HG03378 (cell line): ENCODE results near the gene SETBP1.

ENCODE experiments used
- ATAC-seq: cut with Tn5 transposase; IDR thresholded peaks from one replicate; pipeline ENCODE4 v1.9.1; 2021; ENCODE audit warnings: mild to moderate bottlenecking, moderate library complexity; ENCODE audit not compliant: unreplicated experiment

Gene SETBP1

GRCh38 chr18:45006934-45007333, 326.2 kb downstream of the SETBP1 start:
- no peak for ATAC-seq

DNA sequence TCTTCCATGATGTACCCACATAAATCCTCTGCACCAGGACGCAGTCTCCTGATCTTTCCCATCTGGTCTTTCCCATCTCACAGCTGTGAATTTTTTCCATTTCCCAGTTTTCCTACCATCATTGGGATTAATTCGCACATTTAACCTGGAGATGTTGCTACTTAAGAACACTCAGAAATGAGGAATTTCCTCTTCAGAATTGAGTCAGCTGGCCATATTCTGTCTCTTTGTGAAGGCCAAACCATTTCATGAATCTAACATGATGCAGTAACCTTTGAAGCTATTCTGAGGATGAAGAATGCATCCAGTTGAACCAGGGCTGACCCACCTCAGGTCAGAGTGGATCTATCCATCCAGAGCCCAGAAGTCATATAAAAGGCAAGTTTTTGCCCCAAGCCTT, 326.8 kb downstream of the SETBP1 start:
- no peak for ATAC-seq

DNA sequence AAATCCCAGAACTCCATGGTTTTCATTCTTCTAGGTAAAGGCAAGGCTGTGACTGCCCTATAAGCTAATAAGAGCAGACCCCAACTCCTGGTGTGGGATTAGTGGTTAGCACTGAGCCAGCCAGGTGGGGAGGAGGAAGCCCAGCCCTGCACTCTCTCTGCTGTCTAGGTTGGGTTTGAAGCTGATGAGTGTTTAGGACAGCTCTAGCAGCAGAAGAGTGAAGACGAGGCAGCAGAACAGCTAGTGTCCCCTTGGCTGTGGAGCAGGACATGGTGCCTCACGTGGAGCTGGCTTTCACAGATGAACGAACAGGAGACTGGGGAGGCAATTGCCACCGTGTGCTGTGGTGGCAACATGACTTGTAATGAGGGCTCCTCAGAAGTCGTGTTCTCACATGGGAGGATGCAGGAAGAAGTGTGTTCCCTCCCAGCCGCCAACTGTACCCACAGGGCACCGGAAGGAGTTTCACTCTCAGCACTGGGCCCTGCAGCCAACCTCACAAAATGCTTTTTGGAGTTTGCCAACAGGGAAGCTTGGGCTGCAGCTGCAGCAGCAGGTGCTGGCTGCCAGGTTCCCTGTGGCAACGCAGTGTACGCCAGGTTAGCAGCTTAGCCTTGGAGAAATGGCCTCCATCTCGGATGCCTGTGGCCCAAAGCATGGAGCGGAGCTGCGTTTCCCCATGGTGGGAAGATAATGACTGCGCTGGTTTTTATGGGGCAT, 328.2 kb downstream of the SETBP1 start:
- ATAC-seq, result no peak

DNA sequence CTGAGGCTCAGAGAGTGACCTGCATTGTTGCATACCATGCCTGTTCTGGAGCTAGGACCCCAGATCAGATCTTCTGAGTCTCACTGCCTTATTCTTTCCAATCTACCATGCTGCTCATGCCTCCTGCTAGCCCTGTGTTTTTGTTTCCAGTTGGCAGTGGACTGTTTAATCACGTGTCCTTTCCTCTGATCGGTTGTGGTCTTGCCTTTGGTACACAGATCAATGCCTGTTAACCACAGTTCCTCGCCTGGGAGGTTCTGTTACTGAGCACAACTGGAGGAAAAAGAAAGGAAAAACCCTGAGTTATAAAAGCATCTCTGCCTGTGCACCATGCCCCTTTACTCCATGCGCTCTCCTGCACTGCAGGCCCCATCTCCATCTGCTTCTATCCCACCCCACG, 329.1 kb downstream of the SETBP1 start:
- no peak for ATAC-seq

DNA sequence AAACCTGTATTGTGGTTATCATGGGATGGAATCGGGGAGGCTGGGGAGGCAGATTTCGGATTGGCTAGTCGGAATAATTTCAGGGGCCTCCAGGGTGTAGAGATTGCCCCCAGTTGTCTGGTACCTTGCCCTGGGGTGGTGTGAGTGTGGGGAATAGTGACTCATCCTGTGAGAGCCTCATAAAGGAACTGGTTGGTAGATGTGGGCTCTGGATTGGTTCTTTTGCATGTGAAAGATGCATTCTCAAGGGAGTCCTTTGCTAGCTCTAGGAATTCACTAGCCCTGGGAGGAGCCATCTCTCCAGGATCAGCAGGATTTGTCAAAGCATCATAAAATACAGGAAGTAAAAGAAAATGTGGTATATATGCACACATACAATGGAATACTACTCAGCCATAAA, 331.6 kb downstream of the SETBP1 start:
- no peak for ATAC-seq

DNA sequence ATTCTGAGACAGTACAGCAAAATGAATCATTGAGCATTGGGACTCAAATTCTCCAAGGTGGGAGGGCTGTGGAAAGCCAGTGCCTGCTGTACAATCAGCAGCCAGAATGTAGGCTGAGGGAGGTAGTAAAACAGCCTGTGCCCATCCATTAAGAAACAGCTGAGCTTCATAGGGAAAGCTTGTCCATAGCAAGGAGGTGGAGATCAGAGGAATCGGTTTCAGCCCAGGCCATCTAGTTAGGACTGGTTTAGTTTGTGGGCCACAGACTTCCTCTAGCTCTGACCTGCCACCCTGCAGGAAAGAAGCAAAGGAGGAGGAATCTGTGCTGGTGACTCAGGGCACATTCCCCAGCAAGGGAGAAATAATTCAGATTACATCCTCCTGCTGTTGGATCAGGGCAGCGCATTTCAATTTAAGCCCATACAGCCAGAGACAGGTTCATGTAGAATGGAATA, 333.4 kb downstream of the SETBP1 start:
- no peak for ATAC-seq

DNA sequence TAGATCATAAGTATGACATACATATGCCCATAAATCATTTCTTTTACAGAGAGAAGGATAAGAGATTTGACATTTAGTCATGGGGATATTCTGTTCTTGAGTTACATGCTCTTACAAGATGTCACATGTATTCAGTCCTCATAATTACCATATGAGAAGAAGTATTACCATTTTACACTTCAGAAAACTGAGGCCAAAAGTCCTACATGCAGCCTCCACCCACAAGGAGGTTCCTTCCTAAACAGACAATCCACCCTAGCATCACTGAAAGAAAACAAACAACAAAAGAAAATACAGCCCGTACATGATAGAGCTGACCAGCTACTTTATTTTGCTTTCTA, 335.1 kb downstream of the SETBP1 start:
- no peak for ATAC-seq

DNA sequence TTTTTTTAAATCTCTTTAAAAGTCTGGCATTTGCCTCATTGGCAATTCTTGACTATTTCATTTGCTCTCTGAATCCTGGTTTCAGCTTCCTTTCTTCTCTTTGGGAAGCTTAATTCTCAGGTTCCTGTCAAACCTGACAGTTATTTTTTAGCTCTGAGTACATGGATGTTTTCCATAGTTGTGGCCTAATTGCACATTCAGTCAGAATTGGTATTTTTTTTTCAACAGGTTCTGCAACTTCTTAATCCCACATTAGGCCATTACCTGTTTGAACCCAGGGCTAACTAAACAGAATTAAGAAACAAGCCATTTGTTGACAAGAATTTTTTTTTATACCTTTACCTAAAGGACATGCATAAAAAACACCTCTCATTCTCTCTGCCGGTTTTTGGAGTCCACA, 338.8 kb downstream of the SETBP1 start:
- ATAC-seq, result no peak

DNA sequence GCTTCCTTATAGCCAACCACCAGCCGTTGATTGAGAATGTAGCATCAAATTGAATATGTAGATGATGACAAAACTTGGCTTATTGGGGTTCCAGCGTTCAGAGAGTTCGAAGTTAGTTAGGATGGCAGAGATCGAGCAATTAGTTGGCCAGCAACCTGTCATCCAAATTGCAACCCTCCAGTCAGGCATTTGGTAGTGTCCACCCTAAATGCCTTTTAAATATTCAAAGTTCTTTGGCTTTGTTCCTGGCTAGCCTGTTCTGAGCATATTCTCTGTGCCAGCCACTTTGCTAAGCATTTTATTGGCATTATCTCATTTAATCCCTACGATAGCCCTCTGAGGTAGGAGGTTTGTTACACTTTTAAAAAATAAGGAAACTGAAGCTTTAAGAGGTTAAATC, 342.8 kb downstream of the SETBP1 start:
- ATAC-seq, result no peak

- ATAC-seq, result no peak
Observed at GRCh38 chr18:45024357-45025088, 343.8 kb downstream of the SETBP1 start.

GRCh38 chr18:45025089-45025450, 344.4 kb downstream of the SETBP1 start:
- ATAC-seq, result no peak

- ATAC-seq, result no peak
Observed at GRCh38 chr18:45026162-45026561, 345.5 kb downstream of the SETBP1 start.

DNA sequence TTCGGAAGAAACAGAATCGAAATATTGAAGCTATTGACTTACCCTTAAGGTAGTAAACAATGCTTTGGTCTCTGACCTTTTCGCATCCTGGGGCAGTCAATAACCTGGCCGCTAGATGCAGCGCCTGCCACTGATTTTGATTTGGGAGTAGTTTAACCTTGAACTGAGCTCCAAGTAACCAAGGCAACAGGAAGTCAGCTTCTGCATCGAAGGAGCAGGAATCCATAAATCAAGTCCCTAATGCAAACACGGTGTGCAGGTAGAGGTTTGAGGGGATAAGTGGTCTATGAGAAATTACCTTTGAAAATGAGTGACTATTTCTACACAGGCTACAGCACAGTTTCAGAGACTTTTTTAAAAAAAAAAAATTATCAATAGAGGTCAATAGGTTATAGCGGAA, 353.5 kb downstream of the SETBP1 start:
- ATAC-seq, result no peak

DNA sequence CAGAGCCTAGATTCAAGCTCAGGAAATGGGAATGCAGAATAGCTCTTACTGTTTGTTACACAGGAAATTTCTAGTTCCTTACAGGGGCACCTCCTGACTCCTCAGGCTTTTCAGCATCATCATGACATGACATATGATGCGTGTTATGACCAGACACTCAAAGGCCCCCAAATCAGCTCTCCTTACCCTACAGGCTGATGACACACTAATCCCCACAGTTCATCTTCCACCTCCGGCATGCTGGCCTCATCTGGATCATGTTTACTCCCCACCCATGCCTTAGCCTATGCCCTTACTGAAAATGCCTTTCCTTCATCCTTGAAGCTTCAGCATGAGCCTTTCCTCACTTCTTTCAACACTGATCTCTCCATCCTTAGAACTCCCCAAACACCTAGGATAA, 356.9 kb downstream of the SETBP1 start:
- no peak for ATAC-seq

DNA sequence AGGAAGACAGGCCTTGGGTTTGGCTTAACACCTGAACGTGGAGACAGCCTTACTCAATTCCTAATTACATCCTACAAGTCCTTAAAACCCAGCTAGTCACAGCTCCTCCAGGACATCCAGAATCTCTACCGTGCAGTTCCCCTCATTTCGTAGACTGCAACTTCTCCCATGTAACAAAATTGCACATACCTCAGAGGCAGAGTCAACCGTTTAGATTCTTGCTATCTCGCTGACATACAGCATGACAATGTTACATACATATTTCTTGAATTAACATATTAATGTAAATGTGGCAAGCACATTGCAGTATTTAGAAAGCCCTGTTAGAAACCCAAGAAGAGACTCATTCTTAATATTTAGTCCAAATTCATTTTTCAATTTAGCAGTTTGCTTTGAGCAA, 358.7 kb downstream of the SETBP1 start:
- no peak for ATAC-seq

DNA sequence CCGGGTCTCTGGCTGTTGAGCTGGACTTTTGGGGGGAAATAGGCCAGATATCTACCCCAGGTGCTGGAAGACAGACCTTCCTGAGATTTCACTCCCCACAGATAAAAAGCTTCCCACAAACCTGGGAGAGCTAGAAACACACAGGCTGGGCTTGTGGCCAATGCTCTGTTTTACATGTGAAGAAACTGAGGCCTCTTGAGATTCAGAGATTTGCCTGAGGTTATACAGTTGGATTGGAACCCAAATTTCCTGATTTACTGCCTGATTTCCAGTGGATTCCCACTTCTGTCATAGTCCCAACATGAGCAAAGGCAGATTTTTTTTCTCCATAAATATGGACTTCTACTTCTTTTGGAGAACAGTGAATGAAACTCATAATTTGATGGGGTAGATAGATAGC, 360.2 kb downstream of the SETBP1 start:
- no peak for ATAC-seq

GRCh38 chr18:45044787-45045186, 364.1 kb downstream of the SETBP1 start:
- no peak for ATAC-seq

GRCh38 chr18:45046228-45046627, 365.5 kb downstream of the SETBP1 start:
- no peak for ATAC-seq

GRCh38 chr18:45046961-45047360, 366.3 kb downstream of the SETBP1 start:
- no peak for ATAC-seq

DNA sequence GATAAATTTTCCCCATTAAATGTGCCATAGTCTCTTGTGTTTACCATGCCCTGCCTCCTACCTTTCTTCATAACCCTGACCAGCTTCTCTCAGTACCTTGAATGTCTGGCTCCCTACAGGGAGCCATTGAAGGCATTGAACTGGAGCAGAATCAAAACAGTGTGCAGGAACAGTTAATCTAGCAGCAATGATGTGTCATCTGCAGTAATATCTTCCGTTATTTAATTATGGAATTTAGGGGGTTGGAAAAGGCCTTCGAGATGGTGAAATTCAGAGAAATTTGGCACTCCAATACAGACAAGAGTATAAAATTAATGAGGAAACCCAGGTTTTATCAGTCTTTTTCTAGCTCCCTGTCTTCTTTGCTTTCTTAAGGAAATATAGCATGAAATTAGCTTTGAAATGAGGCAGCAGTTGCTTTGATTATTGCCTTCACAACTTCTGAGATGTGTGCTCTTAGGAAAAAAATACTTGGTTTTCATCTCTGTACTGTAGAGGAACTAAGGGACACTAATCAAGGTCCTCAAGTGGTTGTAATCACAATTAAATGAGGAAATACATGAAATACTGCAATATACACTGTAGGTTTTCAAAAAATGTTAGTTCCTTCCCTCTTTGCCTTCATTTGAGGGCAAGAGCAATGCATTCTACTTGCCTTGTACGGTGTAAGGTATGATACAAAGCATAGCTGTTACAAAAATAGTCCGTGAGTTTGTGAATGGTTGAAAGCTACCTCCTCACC, 369.1 kb downstream of the SETBP1 start:
- ATAC-seq, result no peak

DNA sequence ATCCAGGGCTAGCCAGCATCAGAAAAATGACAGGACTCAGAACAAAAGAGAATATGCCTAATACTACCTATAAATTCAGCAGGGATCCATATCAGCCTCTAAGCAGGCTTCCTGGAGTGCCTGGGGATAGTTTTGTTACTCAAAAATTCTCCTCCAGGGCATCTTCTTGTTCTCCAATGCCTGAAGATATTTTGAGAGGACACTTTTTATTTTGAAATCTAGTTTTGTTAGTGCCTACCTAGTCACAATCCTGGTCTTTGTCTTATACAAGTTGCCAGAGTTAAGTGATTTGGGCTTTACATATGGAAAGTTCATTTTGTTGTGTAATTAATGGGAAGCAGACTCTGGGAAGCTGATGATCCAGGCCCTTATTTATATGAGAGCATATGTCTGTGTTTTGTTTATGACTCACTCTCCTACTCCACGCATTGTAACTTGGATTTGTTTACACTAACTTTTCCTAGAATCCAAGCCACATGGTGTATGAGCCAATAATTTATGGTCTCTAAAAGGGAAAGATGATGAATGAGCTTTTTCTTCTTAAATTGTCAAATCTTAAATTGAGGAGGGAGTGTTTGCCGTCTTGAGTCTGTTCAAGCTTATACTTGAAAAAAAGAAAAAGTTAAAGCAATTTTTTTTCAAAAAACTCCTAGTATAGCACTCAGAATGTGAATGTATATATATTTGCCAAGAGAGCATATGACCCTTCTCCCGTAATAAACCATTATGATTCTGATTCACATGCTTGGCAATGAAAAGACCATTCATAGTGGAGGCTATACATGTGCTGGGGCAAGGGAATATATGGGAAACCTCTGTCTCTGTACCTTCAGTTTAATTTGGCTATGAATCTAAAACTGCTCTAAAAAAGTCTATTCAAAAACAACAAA, 370.3 kb downstream of the SETBP1 start:
- ATAC-seq, result no peak
